ENCODE measurements around the gene CELF4.
A peak's percentile ranks its signal among the peaks of the same experiment; 100 is the strongest.

CELF4 gene

GRCh38 chr18:37383846-37384595, 181.6 kb downstream of the CELF4 start:
- H3K36me3 ChIP-seq (ENCODE audit: control insufficient read depth, insufficient read depth, low read length, severe bottlenecking): no peaks in the 10 kb centered on the region
- H3K9ac ChIP-seq (ENCODE audit: low read length): no peak overlapping the region
- no peak overlapping the region for H3K4me3 ChIP-seq (ENCODE audit: low read length)
- peaks cover 41% of the 10 kb centered on the region for H3K27me3 ChIP-seq (replicated peaks; ENCODE audit: control insufficient read depth, insufficient read depth, low read length)
- no peak for DNase-seq (ENCODE audit: low read depth)
- no peaks in the 10 kb centered on the region for H3K4me1 ChIP-seq (ENCODE audit: control insufficient read depth, insufficient read depth, low read length)
- H3K9me3 ChIP-seq (ENCODE audit: control insufficient read depth, low read length): peaks cover 13% of the 10 kb centered on the region

- H3K9me3 ChIP-seq (ENCODE audit: control insufficient read depth, low read length): peaks cover 4% of the 10 kb centered on the region
- H3K27me3 ChIP-seq (replicated peaks; ENCODE audit: control insufficient read depth, insufficient read depth, low read length): peaks cover 42% of the 10 kb centered on the region
- no peak overlapping the region for H3K4me3 ChIP-seq (ENCODE audit: low read length)
- H3K9ac ChIP-seq (ENCODE audit: low read length): no peak overlapping the region
- H3K4me1 ChIP-seq (ENCODE audit: control insufficient read depth, insufficient read depth, low read length): no peaks in the 10 kb centered on the region
- peak; percentile 54 for DNase-seq (ENCODE audit: low read depth)
- H3K36me3 ChIP-seq (ENCODE audit: control insufficient read depth, insufficient read depth, low read length, severe bottlenecking): no peaks in the 10 kb centered on the region
Observed at GRCh38 chr18:37383036-37383785, 182.4 kb downstream of the CELF4 start.

- Histone ChIP-seq H3K36me3 (ENCODE audit: control insufficient read depth, insufficient read depth, low read length, severe bottlenecking) (no peaks in the 10 kb centered on the region), H3K9me3 (ENCODE audit: control insufficient read depth, low read length) (peaks cover 3% of the 10 kb centered on the region), H3K4me3 (ENCODE audit: low read length) (no peak overlapping the region), H3K9ac (ENCODE audit: low read length) (no peak overlapping the region), H3K4me1 (ENCODE audit: control insufficient read depth, insufficient read depth, low read length) (no peaks in the 10 kb centered on the region), H3K27me3 (replicated peaks; ENCODE audit: control insufficient read depth, insufficient read depth, low read length) (peaks cover 50% of the 10 kb centered on the region)
- DNase-seq (ENCODE audit: low read depth): no peak
Observed at GRCh38 chr18:37381554-37381953, 184.0 kb downstream of the CELF4 start.

- Histone ChIP-seq H3K4me3 (ENCODE audit: low read length) (no peak overlapping the region), H3K9ac (ENCODE audit: low read length) (no peak overlapping the region), H3K4me1 (ENCODE audit: control insufficient read depth, insufficient read depth, low read length) (no peaks in the 10 kb centered on the region), H3K27me3 (replicated peaks; ENCODE audit: control insufficient read depth, insufficient read depth, low read length) (peaks cover 50% of the 10 kb centered on the region), H3K36me3 (ENCODE audit: control insufficient read depth, insufficient read depth, low read length, severe bottlenecking) (no peaks in the 10 kb centered on the region), H3K9me3 (ENCODE audit: control insufficient read depth, low read length) (peaks cover 3% of the 10 kb centered on the region)
- no peak for DNase-seq (ENCODE audit: low read depth)
Observed at GRCh38 chr18:37380546-37381110, 185.0 kb downstream of the CELF4 start.

GRCh38 chr18:37378336-37379010, 187.1 kb downstream of the CELF4 start:
- Histone ChIP-seq H3K27me3 (replicated peaks; ENCODE audit: control insufficient read depth, insufficient read depth, low read length) (peaks cover 51% of the 10 kb centered on the region), H3K9ac (ENCODE audit: low read length) (no peak overlapping the region), H3K36me3 (ENCODE audit: control insufficient read depth, insufficient read depth, low read length, severe bottlenecking) (no peaks in the 10 kb centered on the region), H3K4me1 (ENCODE audit: control insufficient read depth, insufficient read depth, low read length) (no peaks in the 10 kb centered on the region), H3K9me3 (ENCODE audit: control insufficient read depth, low read length) (peaks cover 3% of the 10 kb centered on the region), H3K4me3 (ENCODE audit: low read length) (no peak overlapping the region)
- no peak for DNase-seq (ENCODE audit: low read depth)

GRCh38 chr18:37375181-37375580, 190.4 kb downstream of the CELF4 start:
- H3K27me3 ChIP-seq (replicated peaks; ENCODE audit: control insufficient read depth, insufficient read depth, low read length): peaks cover 65% of the 10 kb centered on the region
- no peak overlapping the region for H3K4me3 ChIP-seq (ENCODE audit: low read length)
- H3K4me1 ChIP-seq (ENCODE audit: control insufficient read depth, insufficient read depth, low read length): no peaks in the 10 kb centered on the region
- H3K36me3 ChIP-seq (ENCODE audit: control insufficient read depth, insufficient read depth, low read length, severe bottlenecking): no peaks in the 10 kb centered on the region
- H3K9me3 ChIP-seq (ENCODE audit: control insufficient read depth, low read length): peaks cover 1% of the 10 kb centered on the region
- DNase-seq (ENCODE audit: low read depth): no peak
- no peak overlapping the region for H3K9ac ChIP-seq (ENCODE audit: low read length)

GRCh38 chr18:37368110-37368954, 197.3 kb downstream of the CELF4 start:
- no peaks in the 10 kb centered on the region for H3K9me3 ChIP-seq (ENCODE audit: control insufficient read depth, low read length)
- no peak overlapping the region for H3K4me3 ChIP-seq (ENCODE audit: low read length)
- H3K4me1 ChIP-seq (ENCODE audit: control insufficient read depth, insufficient read depth, low read length): peaks cover 4% of the 10 kb centered on the region
- DNase-seq (ENCODE audit: low read depth): no peak
- no peak overlapping the region for H3K9ac ChIP-seq (ENCODE audit: low read length)
- peaks cover 83% of the 10 kb centered on the region for H3K27me3 ChIP-seq (replicated peaks; ENCODE audit: control insufficient read depth, insufficient read depth, low read length)
- no peaks in the 10 kb centered on the region for H3K36me3 ChIP-seq (ENCODE audit: control insufficient read depth, insufficient read depth, low read length, severe bottlenecking)

- Histone ChIP-seq H3K9ac (ENCODE audit: low read length) (no peak overlapping the region), H3K4me3 (ENCODE audit: low read length) (no peak overlapping the region), H3K4me1 (ENCODE audit: control insufficient read depth, insufficient read depth, low read length) (peaks cover 4% of the 10 kb centered on the region), H3K27me3 (replicated peaks; ENCODE audit: control insufficient read depth, insufficient read depth, low read length) (peaks cover 65% of the 10 kb centered on the region), H3K9me3 (ENCODE audit: control insufficient read depth, low read length) (no peaks in the 10 kb centered on the region), H3K36me3 (ENCODE audit: control insufficient read depth, insufficient read depth, low read length, severe bottlenecking) (no peaks in the 10 kb centered on the region)
- peak; percentile 32 for DNase-seq (ENCODE audit: low read depth)
Observed at GRCh38 chr18:37364237-37364636, 201.4 kb downstream of the CELF4 start.

GRCh38 chr18:37362158-37362890, 203.3 kb downstream of the CELF4 start:
- Histone ChIP-seq H3K27me3 (replicated peaks; ENCODE audit: control insufficient read depth, insufficient read depth, low read length) (peaks cover 46% of the 10 kb centered on the region), H3K9ac (ENCODE audit: low read length) (no peak overlapping the region), H3K36me3 (ENCODE audit: control insufficient read depth, insufficient read depth, low read length, severe bottlenecking) (no peaks in the 10 kb centered on the region), H3K9me3 (ENCODE audit: control insufficient read depth, low read length) (no peaks in the 10 kb centered on the region), H3K4me3 (ENCODE audit: low read length) (no peak overlapping the region), H3K4me1 (ENCODE audit: control insufficient read depth, insufficient read depth, low read length) (peaks cover 4% of the 10 kb centered on the region)
- no peak for DNase-seq (ENCODE audit: low read depth)
